Measurements from ENCODE around the gene DLX1. TPM values are rescaled to one million over a fixed set of nuclear protein-coding genes. Genes with fewer than 3 reads are reported as not detected.

Gene DLX1
- total and polyA plus RNA-seq, 2 of the 8 experiments (the other 6 are each of a cell fraction or from before 2014, with no cell fraction given) = 0.11 TPM; not detected in 1

DNA sequence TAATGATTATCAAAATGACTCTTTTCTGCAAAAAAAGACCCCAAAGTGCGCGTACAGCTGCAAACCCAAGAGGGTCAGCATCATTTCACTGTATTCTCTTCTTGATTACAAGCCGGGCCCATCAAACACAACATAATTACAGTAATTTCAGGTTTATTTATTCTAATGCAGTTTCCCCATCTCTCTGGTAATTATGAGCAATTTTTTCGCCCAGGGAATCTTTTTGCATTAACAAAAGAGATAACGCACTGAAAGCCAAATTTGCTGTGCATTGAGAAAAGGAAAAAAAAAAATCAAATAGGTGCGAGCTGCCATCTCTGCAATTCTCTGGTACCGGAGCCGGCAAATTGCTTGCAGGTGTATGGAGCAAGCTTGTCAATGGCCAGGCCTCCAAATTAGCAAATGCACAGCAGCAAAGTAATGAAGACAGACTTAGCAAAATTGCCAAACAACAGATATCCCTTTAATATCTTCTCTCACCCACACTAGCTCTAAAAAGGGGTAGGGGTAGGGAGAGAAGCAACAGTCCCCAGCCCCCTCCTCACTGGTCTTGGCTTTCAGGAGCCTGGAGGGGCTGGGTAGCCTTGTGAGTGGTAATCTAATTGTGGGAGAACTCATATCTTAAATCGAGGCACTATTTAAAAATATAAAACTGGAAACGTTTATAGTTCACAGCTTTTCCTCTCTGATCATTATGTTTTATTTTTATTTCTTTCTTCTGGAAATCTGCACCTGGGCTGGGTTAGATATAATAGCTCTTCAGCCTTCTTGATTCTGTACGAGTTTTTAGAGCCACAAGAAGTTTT lies 6.7 kb downstream of the DLX1 start:
- H3K18ac ChIP-seq (ENCODE audit: extremely low read depth, low read length) = no peak overlapping the region
- DNase-seq (ENCODE audit: low read depth in 1 of 2, low spot score in 2 of 2) = no peak
- TF ChIP-seq, protein P1, sequence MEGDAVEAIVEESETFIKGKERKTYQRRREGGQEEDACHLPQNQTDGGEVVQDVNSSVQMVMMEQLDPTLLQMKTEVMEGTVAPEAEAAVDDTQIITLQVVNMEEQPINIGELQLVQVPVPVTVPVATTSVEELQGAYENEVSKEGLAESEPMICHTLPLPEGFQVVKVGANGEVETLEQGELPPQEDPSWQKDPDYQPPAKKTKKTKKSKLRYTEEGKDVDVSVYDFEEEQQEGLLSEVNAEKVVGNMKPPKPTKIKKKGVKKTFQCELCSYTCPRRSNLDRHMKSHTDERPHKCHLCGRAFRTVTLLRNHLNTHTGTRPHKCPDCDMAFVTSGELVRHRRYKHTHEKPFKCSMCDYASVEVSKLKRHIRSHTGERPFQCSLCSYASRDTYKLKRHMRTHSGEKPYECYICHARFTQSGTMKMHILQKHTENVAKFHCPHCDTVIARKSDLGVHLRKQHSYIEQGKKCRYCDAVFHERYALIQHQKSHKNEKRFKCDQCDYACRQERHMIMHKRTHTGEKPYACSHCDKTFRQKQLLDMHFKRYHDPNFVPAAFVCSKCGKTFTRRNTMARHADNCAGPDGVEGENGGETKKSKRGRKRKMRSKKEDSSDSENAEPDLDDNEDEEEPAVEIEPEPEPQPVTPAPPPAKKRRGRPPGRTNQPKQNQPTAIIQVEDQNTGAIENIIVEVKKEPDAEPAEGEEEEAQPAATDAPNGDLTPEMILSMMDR (IDR thresholded peaks at IDR 0.05; ENCODE audit: control extremely low read depth in 1 of 3, insufficient read depth in 1 of 3, low read depth in 1 of 3, low read length in 3 of 3) = no peak
- TF ChIP-seq NANOG (IDR thresholded peaks at IDR 0.05; ENCODE audit: insufficient read depth, low read depth, low read length, poor library complexity, severe bottlenecking) (no peak), TAF1 (IDR thresholded peaks at IDR 0.05; ENCODE audit: low read depth, low read length) (no peak), BCL11A (IDR thresholded peaks at IDR 0.05; ENCODE audit: low read depth in 2 of 2, low read length in 2 of 2) (no peak), RXRA (IDR thresholded peaks at IDR 0.05; ENCODE audit: insufficient read depth, low read depth, low read length) (no peak), JUND (IDR thresholded peaks at IDR 0.05; ENCODE audit: low read length) (no peak), PHF8 (conservative IDR thresholded peaks at IDR 0.05; ENCODE audit: low read depth, low read length) (no peak)
- TF ChIP-seq, protein P2, sequence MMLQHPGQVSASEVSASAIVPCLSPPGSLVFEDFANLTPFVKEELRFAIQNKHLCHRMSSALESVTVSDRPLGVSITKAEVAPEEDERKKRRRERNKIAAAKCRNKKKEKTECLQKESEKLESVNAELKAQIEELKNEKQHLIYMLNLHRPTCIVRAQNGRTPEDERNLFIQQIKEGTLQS (IDR thresholded peaks at IDR 0.05; ENCODE audit: insufficient read depth, low read depth, low read length) = no peak

More for the DNA sequence above, 6.7 kb downstream of the DLX1 start:
- FAIRE-seq = no peak
- H2BK20ac ChIP-seq (ENCODE audit: low read length) = no peak overlapping the region
- H3K23me2 ChIP-seq (ENCODE audit: low read depth, low read length) = peaks cover 10% of the 10 kb centered on the region; the same call in 1 of the 2 replicates
- no peak overlapping the region for H3K4ac ChIP-seq (replicated peaks; ENCODE audit: insufficient read length, low read depth, low read length)
- no peak overlapping the region for H2BK5ac ChIP-seq (ENCODE audit: low read depth, low read length)
- ChIA-PET POLR2A (ENCODE audit: partially characterized antibody) (interaction anchor here (0.6 to 14.0 kb wide), 4 partner anchors 8 to 103 kb away, joined by 3 to 184 read pairs (median 4); partner anchors contain the start of gene DLX2), CTCF (ENCODE audit: partially characterized antibody) (interaction anchor here (1.2 to 12.4 kb wide), 3 partner anchors 11 to 390 kb away, joined by 3 to 198 read pairs (median 3); partner anchors contain the start of gene DLX2)
- H3K23ac ChIP-seq (ENCODE audit: insufficient read length) = no peak overlapping the region
- WGBS, 2 experiments (ENCODE audit: extremely low coverage in 1 of 2, insufficient coverage in 1 of 2, insufficient read length in 1 of 2, insufficient replicate concordance in 2 of 2, low coverage in 1 of 2, low lambda C conversion rate in 2 of 2, missing lambda C conversion rate in 1 of 2) = 20% methylated on average over 11 of the region's 11 CpGs; no CpG with 5 or more reads in 1 of the 2 experiments
- H3K4me1 ChIP-seq (replicated peaks in 1 of 4; ENCODE audit: control insufficient read depth in 3 of 4, insufficient read depth in 4 of 4, low read length in 3 of 4) = peaks cover 0 to 36% (median 18%) of the 10 kb centered on the region in 4 experiments; a peak in 6 of 7 replicates
- 0 out of 8 replicates have a peak, but pooled peaks cover 0 to 3% (median 0%) of the 10 kb centered on the region in 4 experiments for H3K36me3 ChIP-seq (ENCODE audit: control insufficient read depth in 2 of 4, insufficient read depth in 4 of 4, low read length in 3 of 4)
- H4K91ac ChIP-seq (replicated peaks; ENCODE audit: insufficient read length, low read length) = no peak overlapping the region
- H3K14ac ChIP-seq (ENCODE audit: insufficient read length) = no peak overlapping the region
- H3K9me3 ChIP-seq (ENCODE audit: insufficient read depth in 2 of 2, low read depth in 1 of 2, low read length in 1 of 2) = no peaks in the 10 kb centered on the region
- H4K20me1 ChIP-seq (replicated peaks in 1 of 2; ENCODE audit: control insufficient read depth in 1 of 2, insufficient read depth in 2 of 2, low read length in 2 of 2) = peaks cover 16 to 33% of the 10 kb centered on the region in 2 experiments
- H3K79me1 ChIP-seq (ENCODE audit: low read depth, low read length) = no peaks in the 10 kb centered on the region
- H3K56ac ChIP-seq (replicated peaks; ENCODE audit: insufficient read length, low read depth, low read length) = no peak overlapping the region
- no peak overlapping the region for H4K8ac ChIP-seq (ENCODE audit: extremely low read depth, insufficient read depth, low read length)
- H2BK120ac ChIP-seq (replicated peaks; ENCODE audit: low read depth, low read length) = no peak overlapping the region
- no peak overlapping the region for H3K4me3 ChIP-seq (ENCODE audit: extremely low read depth in 1 of 4, insufficient read depth in 2 of 4, low read depth in 3 of 4, low read length in 4 of 4)
- no peak overlapping the region for H2BK12ac ChIP-seq (ENCODE audit: low read depth, low read length)
- H3K27ac ChIP-seq (ENCODE audit: low read depth, low read length) = no peak overlapping the region
- H4K5ac ChIP-seq (ENCODE audit: insufficient read length, low read depth, low read length) = no peak overlapping the region
- H2AFZ ChIP-seq (ENCODE audit: low read length) = no peak overlapping the region
- no peak overlapping the region for H3K9ac ChIP-seq (replicated peaks in 1 of 4; ENCODE audit: extremely low read depth in 1 of 4, low read depth in 3 of 4, low read length in 3 of 4)
- H3K4me2 ChIP-seq (ENCODE audit: insufficient read depth in 1 of 2, low read depth in 2 of 2, low read length in 2 of 2) = no peak overlapping the region
- H3K79me2 ChIP-seq (ENCODE audit: control insufficient read depth in 1 of 2, insufficient read depth in 2 of 2, low read length in 2 of 2) = no peaks in the 10 kb centered on the region
- no peak overlapping the region for H2BK15ac ChIP-seq (ENCODE audit: low read length)
- H3K27me3 ChIP-seq (replicated peaks in 1 of 4; ENCODE audit: control insufficient read depth in 3 of 4, extremely low read depth in 1 of 4, insufficient read depth in 3 of 4, low read length in 3 of 4) = peaks cover 96 to 100% (median 98%) of the 10 kb centered on the region in 4 experiments
- no peak overlapping the region for H2AK5ac ChIP-seq (ENCODE audit: low read depth, low read length)

All from H1 (cell line).